Activated T-helper 17 cell treated with anti-CD3 and anti-CD28 coated beads, Interleukin-2, amount 50 U/mL, for 72 hours (primary cell): Measurements from ENCODE around the gene MYLK4. TPM values are rescaled to one million over a fixed set of nuclear protein-coding genes. Genes with fewer than 3 reads are reported as not detected.

ENCODE experiments used
- ATAC-seq: fragments of 150-1000 bp; cut with Tn5 transposase; replicated peaks from 2 replicates; pipeline ENCODE4 v1.10.0; 2021; ENCODE audit warnings: mild to moderate bottlenecking, moderate library complexity
- H3K27ac Mint-ChIP-seq: one replicate; pipeline ENCODE4 v1.8.0; 2022; ENCODE audit warnings: mixed read lengths
- H3K27me3 Mint-ChIP-seq: one replicate; pipeline ENCODE4 v1.8.0; 2022; ENCODE audit warnings: mixed read lengths
- H3K36me3 Mint-ChIP-seq: one replicate; pipeline ENCODE4 v1.8.0; 2022; ENCODE audit warnings: low read depth, mild to moderate bottlenecking, mixed read lengths
- H3K4me1 Mint-ChIP-seq: one replicate; pipeline ENCODE4 v1.8.0; 2022; ENCODE audit warnings: mixed read lengths
- H3K4me3 Mint-ChIP-seq: one replicate; pipeline ENCODE4 v1.8.0; 2022; ENCODE audit warnings: mild to moderate bottlenecking, mixed read lengths
- H3K9me3 Mint-ChIP-seq: one replicate; pipeline ENCODE4 v1.8.0; 2022; ENCODE audit warnings: mixed read lengths
- total RNA-seq, 2 donors: library from RNA; stranded (reverse); gene quantifications; one replicate each; pipeline ENCODE4 v1.2.3, GENCODE V29; 2022

The MYLK4 gene
- total RNA-seq, 2 donors from 2014 or later: 0.21 to 0.28 TPM

- H3K27ac Mint-ChIP-seq: no peak overlapping the region
- H3K4me1 Mint-ChIP-seq: peaks cover under 1% of the 10 kb centered on the region
- no peak for ATAC-seq
- peaks cover 14% of the 10 kb centered on the region for H3K27me3 Mint-ChIP-seq
- H3K36me3 Mint-ChIP-seq: no peaks in the 10 kb centered on the region
- H3K4me3 Mint-ChIP-seq: no peak overlapping the region
- no peaks in the 10 kb centered on the region for H3K9me3 Mint-ChIP-seq
Measured at GRCh38 chr6:2755456-2755855, 4.7 kb upstream of the MYLK4 start.

GRCh38 chr6:2754911-2755310 is 4.2 kb upstream of the MYLK4 start:
- H3K27ac Mint-ChIP-seq: no peak overlapping the region
- H3K36me3 Mint-ChIP-seq: no peaks in the 10 kb centered on the region
- no peaks in the 10 kb centered on the region for H3K4me1 Mint-ChIP-seq
- H3K27me3 Mint-ChIP-seq: peaks cover 14% of the 10 kb centered on the region
- ATAC-seq: no peak
- no peak overlapping the region for H3K4me3 Mint-ChIP-seq
- no peaks in the 10 kb centered on the region for H3K9me3 Mint-ChIP-seq

GRCh38 chr6:2754393-2754792 is 3.7 kb upstream of the MYLK4 start:
- no peaks in the 10 kb centered on the region for H3K4me1 Mint-ChIP-seq
- ATAC-seq: no peak
- H3K27ac Mint-ChIP-seq: no peak overlapping the region
- no peaks in the 10 kb centered on the region for H3K36me3 Mint-ChIP-seq
- no peaks in the 10 kb centered on the region for H3K9me3 Mint-ChIP-seq
- peaks cover 14% of the 10 kb centered on the region for H3K27me3 Mint-ChIP-seq
- no peak overlapping the region for H3K4me3 Mint-ChIP-seq

GRCh38 chr6:2753743-2754142 is 3.0 kb upstream of the MYLK4 start:
- Mint-ChIP-seq H3K27ac (no peak overlapping the region), H3K4me3 (no peak overlapping the region), H3K36me3 (no peaks in the 10 kb centered on the region), H3K9me3 (no peaks in the 10 kb centered on the region), H3K4me1 (no peaks in the 10 kb centered on the region), H3K27me3 (peaks cover 14% of the 10 kb centered on the region)
- ATAC-seq: no peak

GRCh38 chr6:2753110-2753489 is 2.4 kb upstream of the MYLK4 start:
- peaks cover 14% of the 10 kb centered on the region for H3K27me3 Mint-ChIP-seq

GRCh38 chr6:2752477-2753109 is 1.9 kb upstream of the MYLK4 start:
- Mint-ChIP-seq H3K27me3 (peaks cover 14% of the 10 kb centered on the region), H3K4me1 (no peaks in the 10 kb centered on the region), H3K27ac (no peak overlapping the region), H3K9me3 (no peaks in the 10 kb centered on the region), H3K36me3 (no peaks in the 10 kb centered on the region), H3K4me3 (no peak overlapping the region)
- no peak for ATAC-seq

More at GRCh38 chr6:2753110-2753489, 2.4 kb upstream of the MYLK4 start:
- H3K27ac Mint-ChIP-seq: no peak overlapping the region
- H3K36me3 Mint-ChIP-seq: no peaks in the 10 kb centered on the region
- no peaks in the 10 kb centered on the region for H3K9me3 Mint-ChIP-seq
- no peak overlapping the region for H3K4me3 Mint-ChIP-seq
- no peaks in the 10 kb centered on the region for H3K4me1 Mint-ChIP-seq
- ATAC-seq: no peak

GRCh38 chr6:2751871-2752270 is 1.1 kb upstream of the MYLK4 start:
- Mint-ChIP-seq H3K27ac (no peak overlapping the region), H3K4me3 (no peak overlapping the region), H3K27me3 (peaks cover 14% of the 10 kb centered on the region), H3K4me1 (no peaks in the 10 kb centered on the region), H3K36me3 (no peaks in the 10 kb centered on the region), H3K9me3 (no peaks in the 10 kb centered on the region)
- ATAC-seq: no peak

- H3K9me3 Mint-ChIP-seq: no peaks in the 10 kb centered on the region
- H3K4me1 Mint-ChIP-seq: no peaks in the 10 kb centered on the region
- no peaks in the 10 kb centered on the region for H3K36me3 Mint-ChIP-seq
- no peak for ATAC-seq
- H3K27ac Mint-ChIP-seq: no peak overlapping the region
- H3K4me3 Mint-ChIP-seq: no peak overlapping the region
- peaks cover 14% of the 10 kb centered on the region for H3K27me3 Mint-ChIP-seq
Measured at GRCh38 chr6:2749969-2750600, 637 bp downstream of the MYLK4 start.

GRCh38 chr6:2748183-2748582 is 2.5 kb downstream of the MYLK4 start:
- H3K27me3 Mint-ChIP-seq: peaks cover 9% of the 10 kb centered on the region

GRCh38 chr6:2746557-2747061 is 4.1 kb downstream of the MYLK4 start:
- H3K4me1 Mint-ChIP-seq: no peaks in the 10 kb centered on the region
- H3K27me3 Mint-ChIP-seq: peaks cover 5% of the 10 kb centered on the region
- H3K36me3 Mint-ChIP-seq: no peaks in the 10 kb centered on the region
- H3K27ac Mint-ChIP-seq: no peak overlapping the region
- H3K4me3 Mint-ChIP-seq: no peak overlapping the region
- no peak for ATAC-seq
- H3K9me3 Mint-ChIP-seq: no peaks in the 10 kb centered on the region

More at GRCh38 chr6:2748183-2748582, 2.5 kb downstream of the MYLK4 start:
- Mint-ChIP-seq H3K36me3 (no peaks in the 10 kb centered on the region), H3K4me3 (no peak overlapping the region), H3K4me1 (no peaks in the 10 kb centered on the region), H3K9me3 (no peaks in the 10 kb centered on the region), H3K27ac (no peak overlapping the region)
- ATAC-seq: no peak

- Mint-ChIP-seq H3K4me3 (no peak overlapping the region), H3K9me3 (no peaks in the 10 kb centered on the region), H3K36me3 (no peaks in the 10 kb centered on the region), H3K27me3 (no peaks in the 10 kb centered on the region), H3K27ac (no peak overlapping the region), H3K4me1 (no peaks in the 10 kb centered on the region)
- no peak for ATAC-seq
Measured at GRCh38 chr6:2745246-2745645, 5.5 kb downstream of the MYLK4 start.

GRCh38 chr6:2744778-2745177 is 5.9 kb downstream of the MYLK4 start:
- Mint-ChIP-seq H3K27ac (no peak overlapping the region), H3K36me3 (no peaks in the 10 kb centered on the region), H3K4me3 (no peak overlapping the region), H3K9me3 (no peaks in the 10 kb centered on the region), H3K27me3 (no peaks in the 10 kb centered on the region), H3K4me1 (no peaks in the 10 kb centered on the region)
- no peak for ATAC-seq

- ATAC-seq: no peak
- Mint-ChIP-seq H3K9me3 (no peaks in the 10 kb centered on the region), H3K27me3 (no peaks in the 10 kb centered on the region), H3K4me1 (no peaks in the 10 kb centered on the region), H3K4me3 (no peak overlapping the region), H3K27ac (no peak overlapping the region), H3K36me3 (no peaks in the 10 kb centered on the region)
Measured at GRCh38 chr6:2744209-2744771, 6.4 kb downstream of the MYLK4 start.

- Mint-ChIP-seq H3K4me1 (no peaks in the 10 kb centered on the region), H3K9me3 (no peaks in the 10 kb centered on the region), H3K27me3 (no peaks in the 10 kb centered on the region), H3K27ac (no peak overlapping the region), H3K4me3 (no peak overlapping the region), H3K36me3 (no peaks in the 10 kb centered on the region)
- ATAC-seq: no peak
Measured at GRCh38 chr6:2743280-2744208, 7.2 kb downstream of the MYLK4 start.
